K562 (cell line): Measurements from ENCODE around the gene GFM2.

Source experiments
- KLF13 ChIP-seq: fragments of 450-650 bp; IDR thresholded peaks from 2 replicates; pipeline ENCODE4 v1.6.1; 2016; ENCODE audit warnings: missing genetic modification characterization, low read depth, mild to moderate bottlenecking, missing compliant biosample characterization, moderate library complexity, borderline replicate concordance
- KLF6 ChIP-seq: fragments of 250-450 bp; sonication (Bioruptor Pico); IDR thresholded peaks from 2 replicates; pipeline ENCODE4 v1.4.0; 2020; ENCODE audit warnings: mild to moderate bottlenecking, moderate library complexity, borderline replicate concordance
- MGA ChIP-seq: fragments of 450-650 bp; IDR thresholded peaks from 2 replicates; pipeline ENCODE4 v1.6.1; 2016; ENCODE audit warnings: mild to moderate bottlenecking, moderate library complexity
- NFE2 ChIP-seq: IDR thresholded peaks from 2 replicates; pipeline ENCODE4 v1.6.1; 2014; ENCODE audit warnings: antibody characterized with exemption, low read depth
- TCF7 ChIP-seq: sonication (generic); IDR thresholded peaks from 2 replicates; pipeline ENCODE4 v1.6.1; 2016; ENCODE audit warnings: antibody characterized with exemption, borderline replicate concordance
- TFAM ChIP-seq: fragments of 250-450 bp; sonication (Bioruptor Pico); conservative IDR thresholded peaks from 2 replicates; pipeline ENCODE4 v1.5.0; 2021; ENCODE audit warnings: mild to moderate bottlenecking, moderate library complexity
- TRIM24 ChIP-seq, 2 experiments: fragments of 450-650 bp; IDR thresholded peaks; 2 replicates each; pipeline ENCODE4 v1.6.1; 2016

GRCh38 chr5:74738406-74738805, 28.5 kb downstream of the GFM2 start:
- TF ChIP-seq MGA (no peak), KLF13 (tag) (no peak), KLF6 (CRISPR knock-in tag) (no peak), TFAM (no peak), TCF7 (no peak), TRIM24 (IDR thresholded peaks at IDR 0.05) (no peak), NFE2 (no peak)
